ENCODE measurements around the gene KLK12.

The KLK12 gene

DNA sequence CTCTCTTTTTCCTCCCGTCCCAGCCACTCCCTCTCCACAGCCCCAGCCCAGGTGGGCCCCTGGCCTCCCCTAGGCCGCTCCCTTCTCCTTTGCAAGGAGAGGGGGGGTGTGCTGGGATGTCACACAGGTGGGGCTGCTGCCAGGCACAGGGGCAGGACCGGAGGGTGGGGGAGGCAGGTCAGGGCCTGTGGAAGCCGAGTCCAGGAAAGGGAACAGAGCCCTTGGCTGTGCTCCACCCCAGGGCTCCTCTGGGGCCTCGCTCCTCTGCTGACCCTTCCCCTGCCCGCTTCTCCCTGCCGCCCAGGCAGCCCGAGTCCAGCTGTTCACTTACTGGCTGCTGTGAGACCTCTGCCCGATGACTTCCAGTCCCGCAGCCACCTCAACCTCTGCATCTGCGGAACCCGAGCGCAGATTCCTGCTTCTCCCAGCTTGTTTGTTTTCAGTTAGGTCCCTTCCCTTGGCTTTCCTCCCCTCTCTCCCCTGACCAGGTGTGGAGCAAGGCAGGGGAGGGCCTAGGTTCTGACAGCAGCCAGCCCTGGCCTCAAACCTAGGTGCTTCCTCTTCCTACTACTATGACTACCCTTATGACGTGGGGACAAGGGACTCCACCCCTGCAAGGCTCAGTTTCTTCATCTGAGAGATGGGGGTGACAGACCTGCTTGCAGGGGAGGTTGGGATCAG, 7.5 kb downstream of the KLK12 start:
- in situ Hi-C loops (cut with HindIII; ENCODE audit: low sequenced_read_pairs) = no loop called here
- H3K4me3 ChIP-seq (ENCODE audit: low read depth, low read length) = no peak overlapping the region
- TF ChIP-seq, protein P1, sequence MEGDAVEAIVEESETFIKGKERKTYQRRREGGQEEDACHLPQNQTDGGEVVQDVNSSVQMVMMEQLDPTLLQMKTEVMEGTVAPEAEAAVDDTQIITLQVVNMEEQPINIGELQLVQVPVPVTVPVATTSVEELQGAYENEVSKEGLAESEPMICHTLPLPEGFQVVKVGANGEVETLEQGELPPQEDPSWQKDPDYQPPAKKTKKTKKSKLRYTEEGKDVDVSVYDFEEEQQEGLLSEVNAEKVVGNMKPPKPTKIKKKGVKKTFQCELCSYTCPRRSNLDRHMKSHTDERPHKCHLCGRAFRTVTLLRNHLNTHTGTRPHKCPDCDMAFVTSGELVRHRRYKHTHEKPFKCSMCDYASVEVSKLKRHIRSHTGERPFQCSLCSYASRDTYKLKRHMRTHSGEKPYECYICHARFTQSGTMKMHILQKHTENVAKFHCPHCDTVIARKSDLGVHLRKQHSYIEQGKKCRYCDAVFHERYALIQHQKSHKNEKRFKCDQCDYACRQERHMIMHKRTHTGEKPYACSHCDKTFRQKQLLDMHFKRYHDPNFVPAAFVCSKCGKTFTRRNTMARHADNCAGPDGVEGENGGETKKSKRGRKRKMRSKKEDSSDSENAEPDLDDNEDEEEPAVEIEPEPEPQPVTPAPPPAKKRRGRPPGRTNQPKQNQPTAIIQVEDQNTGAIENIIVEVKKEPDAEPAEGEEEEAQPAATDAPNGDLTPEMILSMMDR (IDR thresholded peaks at IDR 0.05; ENCODE audit: low read depth, low read length) = no peak
- no peak for DNase-seq (ENCODE audit: low read depth, low spot score)

DNA sequence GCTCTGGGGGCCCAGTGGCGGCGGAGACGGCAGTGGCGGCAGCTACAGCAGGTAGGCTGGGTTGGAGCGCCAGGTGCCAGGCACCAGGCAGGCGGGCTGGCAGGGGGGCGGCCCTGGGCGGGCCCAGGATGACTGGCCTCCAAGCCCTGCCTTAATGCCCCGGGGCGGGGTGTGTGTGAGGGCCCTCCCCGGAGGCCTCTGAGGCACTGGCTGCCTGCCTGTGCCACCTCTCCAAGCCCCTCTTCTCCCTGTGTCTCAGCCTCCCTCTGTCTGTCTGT, 8.3 kb downstream of the KLK12 start, which contains the start of gene KLK11:
Gene KLK11 (minus strand): TSS at position 63 of the 278 bp plus-strand sequence. CDS start 985 bp downstream, outside the sequence.
- H3K4me3 ChIP-seq (ENCODE audit: low read depth, low read length) = no peak within 1 kb of the TSS
- TF ChIP-seq, protein P1 (IDR thresholded peaks at IDR 0.05; ENCODE audit: low read depth, low read length) = no peak
- no peak for DNase-seq (ENCODE audit: low read depth, low spot score)
- in situ Hi-C loops (cut with HindIII; ENCODE audit: low sequenced_read_pairs) = no loop called here

DNA sequence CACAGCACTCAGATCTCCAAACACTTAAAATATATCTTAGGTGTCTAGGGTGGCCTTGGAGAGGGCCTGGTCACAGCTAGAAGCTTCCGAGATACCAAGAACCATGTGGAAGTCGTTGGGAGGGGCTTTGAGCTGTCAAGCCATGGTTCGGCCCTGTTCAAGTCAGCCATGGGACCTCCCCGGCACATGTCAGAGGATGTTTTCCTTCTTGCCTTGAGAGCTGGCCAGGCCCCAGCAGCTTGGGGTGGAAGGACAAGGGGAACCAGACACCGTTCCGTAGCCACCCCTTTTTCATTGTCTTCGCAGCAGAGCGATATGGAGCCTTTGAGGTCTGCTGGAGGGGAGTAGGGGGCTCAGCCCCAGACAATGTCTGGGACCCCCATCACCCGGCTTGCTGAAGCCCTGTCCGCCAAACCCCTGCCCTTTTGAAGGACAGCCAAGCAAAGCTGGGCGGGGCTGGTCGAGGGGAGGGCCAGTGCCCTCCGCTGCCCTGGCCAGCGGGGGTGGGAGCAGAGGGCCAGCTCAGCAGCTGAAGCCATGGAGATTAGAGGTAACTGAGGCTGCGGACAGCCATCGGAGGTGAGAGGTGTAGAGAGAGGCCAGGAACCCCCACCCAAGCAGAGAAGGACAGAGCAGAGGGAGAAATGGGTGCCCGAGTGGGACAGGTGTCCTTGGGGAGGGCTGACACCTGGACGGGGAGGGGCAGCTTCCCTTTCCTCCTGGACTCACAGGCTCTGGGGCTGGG, 8.8 kb downstream of the KLK12 start:
- in situ Hi-C loops (cut with HindIII; ENCODE audit: low sequenced_read_pairs) = no loop called here
- TF ChIP-seq, protein P1 (IDR thresholded peaks at IDR 0.05; ENCODE audit: low read depth, low read length) = no peak
- H3K4me3 ChIP-seq (ENCODE audit: low read depth, low read length) = no peak overlapping the region
- no peak for DNase-seq (ENCODE audit: low read depth, low spot score)

DNA sequence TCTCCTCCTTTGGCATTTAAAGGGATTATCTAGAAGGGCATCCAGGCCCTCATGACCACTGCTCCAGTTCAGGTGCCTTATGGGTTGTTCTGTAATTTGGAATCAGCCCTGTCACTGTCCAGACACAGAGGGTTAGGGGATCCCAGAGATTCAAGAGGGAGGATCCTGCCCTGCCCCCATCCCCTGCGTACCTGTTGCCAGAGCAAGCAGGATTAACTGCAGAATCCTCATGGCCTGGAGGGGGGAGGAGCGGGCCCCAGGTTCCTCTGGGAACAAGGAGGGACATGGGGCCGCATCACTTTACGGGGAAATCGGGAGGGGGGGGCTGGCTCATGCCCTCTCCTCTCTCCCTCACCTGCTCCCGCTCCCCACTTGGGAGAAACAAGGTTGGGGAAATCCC, 9.4 kb downstream of the KLK12 start:
- H3K4me3 ChIP-seq (ENCODE audit: low read depth, low read length) = no peak overlapping the region
- in situ Hi-C loops (cut with HindIII; ENCODE audit: low sequenced_read_pairs) = no loop called here
- TF ChIP-seq, protein P1 (IDR thresholded peaks at IDR 0.05; ENCODE audit: low read depth, low read length) = no peak
- DNase-seq (ENCODE audit: low read depth, low spot score) = no peak

DNA sequence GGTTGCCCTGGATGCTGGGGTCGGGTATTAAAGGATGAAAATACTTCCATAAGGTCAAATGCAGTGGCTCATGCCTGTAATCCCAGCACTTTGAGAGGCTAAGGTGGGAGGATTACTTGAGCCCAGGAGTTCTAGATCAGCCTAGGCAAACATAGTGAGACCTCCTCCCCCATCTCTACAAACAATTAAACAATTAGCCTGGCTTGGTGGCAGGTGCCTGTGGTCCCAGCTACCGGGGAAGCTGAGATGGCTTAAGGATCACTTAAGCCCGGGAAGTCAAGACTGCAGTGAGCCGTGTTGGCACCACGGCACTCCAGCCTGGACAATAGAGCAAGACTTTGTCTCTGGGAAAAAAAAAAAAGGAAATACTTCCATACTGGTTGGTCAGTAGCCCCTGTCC, 9.9 kb downstream of the KLK12 start:
- H3K4me3 ChIP-seq (ENCODE audit: low read depth, low read length) = no peak overlapping the region
- DNase-seq (ENCODE audit: low read depth, low spot score) = no peak
- in situ Hi-C loops (cut with HindIII; ENCODE audit: low sequenced_read_pairs) = no loop called here
- TF ChIP-seq, protein P1 (IDR thresholded peaks at IDR 0.05; ENCODE audit: low read depth, low read length) = no peak

DNA sequence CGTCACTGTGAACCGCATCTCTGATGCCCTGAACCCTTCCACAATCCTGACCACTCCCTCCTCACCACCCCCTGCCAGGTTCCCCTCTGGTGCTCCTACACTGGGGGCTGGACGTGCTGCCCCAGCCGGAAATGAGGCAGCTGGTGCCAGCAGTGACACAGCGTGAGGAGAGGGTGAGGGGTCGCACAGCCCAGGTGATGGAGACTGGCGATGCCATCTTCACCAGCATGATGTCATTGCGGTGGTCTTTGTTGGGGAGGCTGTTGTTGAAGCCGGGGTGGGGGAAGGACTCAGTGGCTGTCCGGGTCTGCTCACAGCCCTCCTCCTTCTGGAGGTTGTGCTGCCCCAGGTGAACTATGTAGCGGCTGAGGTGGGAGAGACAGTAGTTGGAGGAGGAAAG, 10.9 kb downstream of the KLK12 start:
- DNase-seq (ENCODE audit: low read depth, low spot score) = no peak
- in situ Hi-C loops (cut with HindIII; ENCODE audit: low sequenced_read_pairs) = no loop called here
- H3K4me3 ChIP-seq (ENCODE audit: low read depth, low read length) = no peak overlapping the region
- TF ChIP-seq, protein P1 (IDR thresholded peaks at IDR 0.05; ENCODE audit: low read depth, low read length) = no peak

Data from astrocyte of the spinal cord (primary cell).